SIG-M5 (cell line): ENCODE measurements around the gene PTCH2.
"Not testable (repeated sequence)": the region's sequence is repeated elsewhere in the genome, so short reads cannot be mapped to it uniquely, and the experiment has no call there.

Experiments used
- DNase-seq: peaks from one replicate; lab custom pipeline; 2025; lab: John Stamatoyannopoulos, UW

PTCH2 gene

DNA sequence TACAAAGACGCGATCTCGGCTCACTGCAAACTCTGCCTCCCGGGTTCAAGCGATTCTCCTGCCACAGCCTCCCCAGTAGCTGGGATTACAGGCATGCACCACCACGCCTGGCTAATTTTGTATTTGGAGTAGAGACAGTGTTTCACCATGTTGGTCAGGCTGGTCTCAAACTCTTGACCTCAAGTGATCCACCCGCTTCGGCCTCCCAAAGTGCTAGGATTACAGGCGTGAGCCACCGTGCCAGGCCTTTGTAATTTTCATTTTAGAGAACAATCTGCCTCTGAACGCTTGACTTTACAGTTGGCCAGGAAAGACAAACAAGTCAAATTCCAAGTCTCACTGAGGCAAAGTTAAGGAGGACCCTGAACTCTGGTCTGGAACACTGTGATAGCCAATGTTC, 4.8 kb downstream of the PTCH2 start:
- not testable (repeated sequence) for DNase-seq

DNA sequence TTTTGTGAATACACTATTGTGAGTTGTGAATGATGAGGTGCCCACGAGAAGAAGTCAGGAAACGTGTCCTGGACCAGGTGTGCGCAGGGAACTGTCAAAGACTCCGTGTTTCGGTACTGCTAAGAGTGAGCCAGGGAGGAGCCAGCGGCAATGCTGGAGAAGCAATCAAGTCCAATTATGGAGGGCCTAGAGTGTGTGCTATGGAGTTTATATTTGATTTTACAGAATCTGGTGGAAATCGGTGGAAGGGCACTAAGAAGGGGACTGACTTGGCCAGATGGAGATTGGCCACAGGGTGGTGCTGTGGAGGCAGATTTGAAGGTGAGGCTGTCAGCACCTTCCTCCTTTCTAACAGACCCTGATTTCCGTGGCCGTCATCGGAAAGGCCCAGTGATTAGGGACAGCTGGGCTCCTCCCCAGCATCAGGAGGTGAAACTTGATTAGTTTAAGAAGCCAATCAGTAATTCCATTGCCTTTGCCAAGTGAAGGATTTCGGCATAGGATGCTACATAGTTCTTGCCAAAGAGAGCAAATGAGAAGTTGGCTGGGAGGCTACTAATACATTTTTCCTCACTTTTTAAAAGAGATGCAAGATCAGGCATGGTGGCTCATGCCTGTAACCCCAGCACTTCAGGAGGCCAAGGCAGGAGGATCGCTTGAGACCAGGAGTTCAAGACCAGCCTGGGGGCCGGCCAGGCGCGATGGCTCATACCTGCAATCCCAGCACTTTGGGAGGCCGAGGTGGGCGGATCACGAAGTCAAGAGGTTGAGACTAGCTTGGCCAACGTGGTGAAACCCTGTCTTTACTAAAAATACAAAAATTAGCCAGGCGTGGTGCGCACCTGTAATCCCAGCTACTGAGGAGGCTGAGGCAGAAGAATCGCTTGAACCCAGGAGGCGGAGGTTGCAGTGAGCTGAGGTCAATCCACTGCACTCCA, 7.0 kb downstream of the PTCH2 start:
- DNase-seq, result no peak

- no peak for DNase-seq
Measured at GRCh38 chr1:44834328-44834727, 8.7 kb downstream of the PTCH2 start.

DNA sequence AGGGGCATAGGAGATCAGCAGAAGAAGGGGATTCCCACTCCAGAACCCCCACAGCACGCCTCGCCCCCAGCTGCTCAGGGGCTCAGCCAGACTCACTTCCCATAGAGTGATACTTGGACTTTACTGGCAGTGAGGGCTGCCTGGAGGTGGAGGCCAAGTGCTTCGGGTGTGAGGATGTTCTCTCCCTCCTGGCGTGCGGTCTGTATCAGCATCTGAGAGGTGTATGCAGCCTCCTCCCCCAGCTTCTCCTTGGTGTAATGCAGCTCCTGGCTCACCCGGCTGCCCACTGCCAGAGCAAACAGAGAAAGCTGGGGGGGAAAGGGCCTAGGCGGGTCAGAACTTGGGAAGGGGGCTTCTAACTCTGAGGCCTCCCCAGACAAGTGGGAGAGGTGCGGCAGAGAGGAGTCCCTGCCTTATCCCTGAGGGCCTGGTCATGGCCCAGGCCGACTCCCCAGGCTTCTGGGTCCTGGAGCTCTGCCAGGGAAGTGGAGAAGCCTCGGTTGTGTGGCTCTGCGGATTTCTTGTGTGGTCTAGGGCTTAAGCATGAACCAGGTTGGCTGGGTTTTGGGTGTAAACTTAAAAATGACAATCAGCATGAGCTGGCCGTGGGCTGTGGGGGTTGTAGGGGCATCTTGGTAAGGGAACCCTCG, 10.9 kb downstream of the PTCH2 start:
- DNase-seq, result no peak

DNA sequence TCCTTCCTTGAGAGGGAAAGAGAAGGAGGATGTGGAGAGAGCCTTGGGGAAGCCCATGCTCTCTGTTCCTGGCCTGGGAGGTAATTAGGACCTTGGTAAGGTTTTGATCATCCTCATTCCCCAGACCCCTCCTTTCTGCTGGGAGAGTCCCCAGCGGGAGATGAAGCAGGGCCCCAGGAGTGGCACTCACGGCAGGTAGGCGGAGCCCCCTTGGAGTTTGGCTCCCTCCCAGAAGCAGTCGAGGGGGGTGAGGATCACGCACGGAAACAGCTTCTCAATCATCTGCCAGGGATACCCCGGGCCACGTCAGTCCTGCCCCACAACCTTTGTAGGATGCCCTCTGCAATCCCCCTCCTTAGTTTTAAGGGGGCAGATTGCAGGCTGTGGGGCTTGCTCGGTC, 11.5 kb downstream of the PTCH2 start:
- no peak for DNase-seq

GRCh38 chr1:44830900-44831304, 12.2 kb downstream of the PTCH2 start:
- no peak for DNase-seq

- no peak for DNase-seq
Measured at GRCh38 chr1:44829506-44830384, 13.3 kb downstream of the PTCH2 start.

DNA sequence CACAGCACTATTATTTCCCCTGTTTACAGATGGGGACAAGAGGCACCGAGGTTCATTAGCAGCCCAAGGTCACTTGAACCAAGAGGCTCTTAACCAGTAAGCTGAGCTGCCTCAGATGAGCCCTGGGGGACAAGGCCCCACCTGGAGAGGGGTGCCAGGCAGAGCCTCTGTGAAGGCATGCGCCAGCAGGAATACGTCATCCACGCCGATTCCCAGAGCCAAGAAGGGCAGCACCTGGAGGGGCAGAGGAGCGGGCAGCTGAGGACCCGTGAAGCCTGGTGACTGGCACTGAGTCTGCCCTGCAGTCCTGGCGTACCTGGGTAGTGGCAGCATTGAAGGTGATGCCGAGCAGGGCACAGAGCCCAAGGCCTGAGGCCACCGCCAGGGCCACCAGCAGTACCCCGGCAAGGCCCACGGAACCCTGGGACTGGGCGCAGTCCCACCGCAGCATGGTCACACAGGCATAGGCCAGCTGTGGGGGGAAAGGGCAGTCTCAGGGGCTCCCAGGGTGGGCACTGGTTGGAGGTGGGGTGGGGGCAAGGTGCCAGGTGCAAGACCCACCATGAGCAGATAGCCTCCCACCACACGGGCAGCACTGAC, 14.1 kb downstream of the PTCH2 start:
- no peak for DNase-seq

DNA sequence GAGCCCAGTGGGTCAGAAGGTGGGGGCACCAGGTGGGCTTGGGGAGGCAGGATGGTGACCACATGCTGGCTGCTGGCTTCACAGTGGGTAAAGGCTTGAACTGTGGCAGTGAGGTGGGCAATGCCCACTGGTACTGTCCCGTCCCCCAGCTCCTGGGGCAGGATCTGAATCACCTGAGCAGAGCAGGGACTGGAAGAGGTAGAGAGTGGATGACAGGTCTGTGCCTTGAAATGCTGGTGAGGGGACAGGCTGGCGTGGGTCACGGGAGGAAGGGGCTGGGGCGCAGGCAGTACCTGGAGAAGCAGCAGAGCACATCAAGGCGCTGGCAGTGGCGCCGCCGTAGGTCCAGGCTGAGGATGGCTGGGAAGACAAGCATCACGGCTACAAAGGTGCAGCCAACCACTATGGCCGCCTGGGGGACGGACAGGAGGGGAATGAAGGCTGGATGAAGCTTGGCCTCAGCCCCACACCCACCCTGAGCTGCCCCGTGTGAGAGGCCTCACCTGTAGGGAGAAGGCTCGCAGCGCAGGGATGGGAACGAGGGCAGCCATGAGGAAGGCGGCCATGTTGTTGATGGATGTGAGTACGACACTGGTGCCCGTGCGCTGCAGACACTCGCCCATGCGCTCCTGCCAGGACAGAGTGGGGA, 14.9 kb downstream of the PTCH2 start:
- no peak for DNase-seq

DNA sequence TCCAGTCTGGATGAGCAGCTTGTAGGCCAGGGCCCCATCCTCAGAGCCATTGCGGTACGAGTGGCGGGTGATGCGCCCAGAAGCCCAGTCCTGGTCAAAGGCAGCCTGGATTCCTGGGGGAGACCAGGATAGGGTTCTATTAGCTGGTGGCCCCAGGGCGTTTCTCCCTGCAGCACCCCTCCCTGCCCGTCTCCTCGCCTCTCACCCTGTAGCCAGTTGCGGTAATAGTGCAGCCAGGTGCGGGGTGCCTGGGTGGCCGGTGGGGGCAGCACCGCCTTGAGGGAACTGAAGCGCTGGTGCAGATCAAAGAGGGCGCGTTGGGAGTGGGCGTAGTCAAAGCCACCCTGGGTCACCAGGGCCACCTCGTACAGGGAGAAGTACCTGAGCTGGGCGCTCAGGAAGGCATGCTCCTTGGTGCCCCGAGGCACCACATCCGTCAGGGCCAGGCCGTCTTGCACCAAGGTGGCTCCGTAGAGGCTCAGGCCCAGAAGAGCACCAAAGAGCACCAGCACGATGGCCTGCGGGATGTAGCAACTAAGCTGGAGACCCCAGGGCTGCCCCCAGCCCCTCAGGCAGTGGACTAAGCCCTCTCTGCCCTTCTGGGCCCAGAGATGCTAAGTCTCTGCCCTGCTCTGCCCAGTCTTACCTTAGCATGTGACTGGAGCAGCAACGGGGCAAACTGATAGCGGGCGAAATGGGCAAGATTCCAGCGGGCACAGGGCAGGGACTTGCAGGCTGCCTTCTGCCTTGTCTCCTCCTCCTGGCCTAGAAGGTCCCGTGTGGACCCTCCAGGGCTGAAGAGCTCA, 15.7 kb downstream of the PTCH2 start:
- DNase-seq, result no peak

- DNase-seq, result no peak
Measured at GRCh38 chr1:44826375-44827196, 16.5 kb downstream of the PTCH2 start.

GRCh38 chr1:44824392-44824791, 18.7 kb downstream of the PTCH2 start:
- DNase-seq, result not testable (repeated sequence)

DNA sequence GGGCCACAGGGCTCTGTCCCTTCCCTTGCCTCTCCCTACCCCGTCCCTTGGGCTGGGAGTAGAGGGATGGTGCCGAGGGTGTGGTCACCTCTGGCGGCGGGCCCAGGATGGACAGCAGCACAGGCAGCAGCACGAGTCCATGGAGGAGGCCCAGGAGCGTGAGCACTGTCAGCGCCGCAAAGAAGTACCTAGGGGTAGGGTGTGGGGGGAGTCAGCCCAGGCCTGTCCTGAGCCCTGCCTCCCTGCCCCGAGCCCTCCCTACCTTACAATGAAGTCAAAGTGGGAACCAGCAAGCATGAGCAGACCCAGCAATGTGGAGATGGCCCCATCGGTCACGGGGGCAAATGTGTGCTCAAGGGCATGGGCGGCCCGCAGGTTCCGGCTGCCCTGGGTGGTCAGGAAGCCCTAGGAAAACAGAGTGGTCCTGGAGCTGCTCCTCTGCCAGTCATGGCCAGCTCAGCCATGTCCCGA, 20.0 kb downstream of the PTCH2 start:
- DNase-seq, result no peak

DNA sequence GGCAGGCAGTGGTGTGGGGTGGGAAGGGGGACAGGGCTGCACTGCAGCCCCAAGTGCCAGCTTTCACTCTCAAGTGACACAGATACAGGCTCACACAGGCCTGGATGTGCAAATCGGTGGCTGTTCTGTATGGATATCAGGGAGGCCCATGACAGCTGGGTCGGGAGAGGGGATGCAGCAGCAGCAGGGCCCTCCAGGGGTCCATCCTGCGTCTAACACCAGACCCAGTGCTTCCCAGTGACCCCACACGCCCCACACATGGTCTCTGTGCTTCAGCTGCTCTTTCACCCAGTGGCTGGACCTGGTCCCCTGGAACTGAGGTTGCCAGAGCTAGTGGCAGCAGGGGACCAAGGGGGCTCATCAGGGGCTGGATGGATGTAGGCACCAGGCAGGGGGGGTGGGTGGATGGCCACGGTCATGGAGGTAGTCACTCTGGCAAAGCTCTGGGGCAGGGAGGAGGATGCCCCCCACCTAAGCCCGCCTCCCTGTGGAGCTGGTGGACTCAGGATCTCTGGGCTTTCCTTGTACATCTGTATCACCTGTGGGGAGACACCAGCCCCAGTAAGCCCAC, 20.8 kb downstream of the PTCH2 start:
- DNase-seq, result no peak

- no peak for DNase-seq
Measured at GRCh38 chr1:44821240-44821715, 21.8 kb downstream of the PTCH2 start.

DNA sequence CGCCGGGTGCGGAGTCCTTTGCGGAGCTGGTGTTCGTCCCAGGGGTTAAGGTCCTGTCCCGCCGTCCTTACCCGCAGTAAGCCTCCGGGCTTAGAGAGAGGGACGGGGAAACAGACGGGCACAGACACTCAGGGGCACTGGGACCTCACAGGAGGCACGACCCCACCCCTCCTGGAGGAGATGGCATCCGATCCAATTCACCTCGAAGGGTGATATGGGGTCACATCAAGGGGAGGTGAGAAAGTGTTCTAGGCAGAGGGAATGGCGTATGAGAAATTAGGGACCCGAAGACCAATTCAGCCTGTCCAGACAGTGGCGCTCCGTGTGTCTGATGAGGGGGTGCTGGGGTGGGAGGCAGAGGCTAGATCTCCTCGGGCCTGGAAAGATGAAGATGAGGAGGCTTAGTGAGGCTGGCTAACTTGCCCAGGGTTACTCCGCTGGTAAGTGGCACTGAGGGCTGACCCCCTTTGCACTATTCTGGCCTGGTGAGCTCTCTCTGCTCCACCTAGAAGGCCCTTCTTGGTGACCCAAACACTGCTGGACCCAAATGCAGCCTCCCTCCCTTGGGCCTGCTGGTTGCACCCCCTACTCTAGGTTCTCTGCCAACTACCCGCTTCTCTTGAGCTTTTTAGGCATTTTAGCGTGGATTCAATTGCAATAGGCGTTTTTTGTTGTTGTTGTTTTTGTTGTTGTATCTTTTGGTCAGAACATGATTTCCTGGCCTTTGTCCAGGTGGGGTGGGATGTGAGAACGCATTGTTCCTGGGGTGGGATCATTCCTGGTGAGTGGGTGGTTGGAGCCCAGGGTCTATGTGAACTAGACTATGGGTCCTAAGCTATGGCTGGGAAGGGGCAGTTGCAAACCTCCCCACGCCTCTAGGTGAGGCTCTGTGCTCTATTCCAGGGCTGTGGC, 22.5 kb downstream of the PTCH2 start:
- no peak for DNase-seq

- peak; percentile 94 for DNase-seq
Measured at GRCh38 chr1:44819608-44820327, 23.3 kb downstream of the PTCH2 start.
